ENCODE results near the gene TEPSIN.
A peak's percentile ranks its signal among the peaks of the same experiment; 100 is the strongest.
"Not testable (repeated sequence)": the region's sequence is repeated elsewhere in the genome, so short reads cannot be mapped to it uniquely, and the experiment has no call there.

The TEPSIN gene

DNA sequence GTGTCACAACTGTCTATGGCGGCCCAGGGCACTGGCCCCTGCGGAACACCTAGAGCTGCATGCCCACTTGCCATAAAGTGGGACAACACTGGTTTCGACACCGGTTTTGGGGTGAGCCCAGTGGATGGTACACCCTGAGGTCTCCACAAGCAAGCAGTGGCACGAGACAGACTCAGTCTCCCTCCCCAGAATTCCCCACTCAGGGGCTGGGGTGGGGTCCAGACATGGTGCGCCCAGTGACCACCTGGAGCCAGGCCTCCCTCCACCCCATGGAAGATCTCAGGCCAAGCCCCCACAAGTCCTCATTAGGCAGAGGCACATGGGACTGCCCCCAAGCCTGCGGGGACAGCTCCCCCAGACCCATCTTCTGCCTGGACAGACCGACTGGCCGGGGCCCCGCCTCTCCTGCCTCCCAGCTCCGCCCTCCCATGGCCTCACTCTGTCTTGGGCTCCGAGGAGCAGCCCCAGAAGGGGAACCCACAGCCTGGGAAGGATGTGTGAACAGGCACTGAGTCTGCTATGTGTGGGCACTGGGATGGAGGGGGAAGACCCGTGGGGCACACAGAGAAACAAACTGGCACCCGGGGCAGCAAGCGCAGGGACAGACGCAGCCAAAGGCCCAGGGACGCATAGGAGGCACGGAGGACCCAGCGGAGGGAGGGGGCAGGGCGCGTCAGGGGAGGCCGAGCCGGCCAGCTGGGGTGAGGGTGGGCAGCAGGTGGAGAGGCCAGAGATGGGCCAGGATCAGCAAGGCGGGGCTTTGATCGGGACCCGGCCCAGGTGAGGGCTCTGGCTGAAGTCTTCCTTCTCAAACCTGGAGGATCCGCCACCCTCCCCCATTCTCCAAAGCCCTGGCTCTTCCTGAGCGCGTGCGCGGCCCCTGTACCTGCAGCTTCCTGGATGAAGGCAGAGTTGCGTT is 2.8 kb downstream of the TEPSIN start:
- DNase-seq = no peak

DNA sequence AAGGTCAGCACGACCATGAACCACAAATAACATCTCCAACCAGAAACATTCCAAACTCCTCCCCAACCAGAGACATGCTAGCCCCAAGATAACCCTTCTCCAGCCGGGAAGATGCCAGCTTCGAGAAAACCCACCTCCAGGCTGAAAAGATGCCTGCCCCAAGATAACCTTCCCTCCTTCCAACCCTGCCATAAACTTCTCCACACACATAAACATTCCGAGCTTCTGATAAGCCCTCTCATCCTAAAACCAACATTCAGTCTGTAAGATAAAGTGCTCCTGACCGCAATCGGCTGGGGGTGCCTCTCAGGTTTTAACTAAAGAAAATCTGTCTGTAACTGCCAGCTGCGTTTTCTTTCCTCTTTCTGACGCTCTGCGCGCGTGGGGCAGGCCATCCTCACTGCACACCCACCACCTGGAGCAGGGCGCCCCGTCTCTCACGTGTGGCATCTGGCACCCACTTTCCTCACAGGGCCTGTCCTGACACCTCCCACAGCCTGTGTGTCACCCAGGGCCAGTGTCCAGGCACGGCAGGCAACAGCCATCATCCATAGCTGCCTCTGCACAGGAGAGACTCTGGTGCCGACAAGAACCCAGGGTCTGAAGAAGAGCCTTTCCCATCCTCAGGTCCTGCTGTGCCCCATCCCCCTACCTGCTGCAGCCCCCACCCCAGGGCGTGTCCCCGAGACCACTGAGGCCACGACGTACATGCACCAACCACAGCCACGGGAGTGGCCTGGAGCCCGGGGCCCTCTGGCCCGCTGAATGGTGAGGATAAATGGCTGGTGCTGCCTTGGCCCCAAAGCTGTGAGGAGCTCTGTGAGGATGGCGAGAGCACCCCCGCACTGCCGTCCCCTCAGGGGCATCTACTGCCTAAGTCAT is 3.7 kb downstream of the TEPSIN start:
- DNase-seq = no peak

DNA sequence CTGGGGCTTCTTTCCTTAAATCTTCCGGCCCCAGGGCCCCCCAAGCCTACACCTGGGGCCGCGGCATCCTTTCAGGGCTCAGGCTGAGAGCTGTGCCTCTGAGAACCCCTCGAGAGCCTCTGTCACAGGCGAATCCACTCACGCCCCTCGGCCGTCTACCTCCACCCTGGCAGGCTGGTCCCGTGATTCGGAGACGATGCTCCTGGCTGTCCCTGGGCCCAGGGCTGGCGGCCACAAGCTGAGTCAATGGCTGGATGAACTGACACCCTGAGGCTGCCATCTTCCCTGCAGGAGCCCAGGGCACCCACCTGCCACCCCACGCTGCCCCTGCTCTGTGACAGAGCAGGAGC is 4.4 kb downstream of the TEPSIN start:
- no peak for DNase-seq

DNA sequence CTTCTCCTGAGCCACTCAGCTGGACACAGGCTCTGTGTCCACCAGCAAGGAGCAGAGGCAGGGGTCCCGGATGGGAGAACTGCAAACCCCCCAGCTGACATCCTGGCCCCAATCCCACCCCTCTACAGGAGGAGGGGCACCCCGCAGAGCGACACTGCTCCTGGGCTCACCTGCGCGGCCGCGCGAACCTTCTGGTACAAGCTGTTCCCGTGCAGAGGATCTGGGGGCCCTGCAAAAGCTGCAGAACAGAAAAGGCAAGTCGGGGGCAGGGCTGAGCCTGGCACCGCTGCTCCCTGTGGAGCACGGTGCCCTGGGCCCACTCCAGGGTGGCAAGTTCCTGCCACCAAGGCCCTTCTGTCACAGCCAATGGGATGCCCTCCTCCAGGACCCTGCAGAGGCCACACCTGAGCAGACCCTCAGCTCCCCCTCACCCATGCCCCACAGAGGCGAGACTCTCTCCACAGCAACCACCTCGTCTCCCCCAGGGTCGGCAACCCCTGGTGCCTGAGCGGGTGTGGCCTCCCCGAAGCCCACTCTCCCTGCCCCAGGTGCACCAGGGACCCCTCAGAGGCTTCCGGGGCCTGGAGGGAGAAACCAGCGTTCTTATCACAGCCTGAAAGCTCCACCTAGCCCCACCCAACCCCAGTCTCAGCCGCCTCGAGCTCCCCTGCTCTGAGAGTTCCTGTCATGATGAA is 4.9 kb downstream of the TEPSIN start:
- no peak for DNase-seq

DNA sequence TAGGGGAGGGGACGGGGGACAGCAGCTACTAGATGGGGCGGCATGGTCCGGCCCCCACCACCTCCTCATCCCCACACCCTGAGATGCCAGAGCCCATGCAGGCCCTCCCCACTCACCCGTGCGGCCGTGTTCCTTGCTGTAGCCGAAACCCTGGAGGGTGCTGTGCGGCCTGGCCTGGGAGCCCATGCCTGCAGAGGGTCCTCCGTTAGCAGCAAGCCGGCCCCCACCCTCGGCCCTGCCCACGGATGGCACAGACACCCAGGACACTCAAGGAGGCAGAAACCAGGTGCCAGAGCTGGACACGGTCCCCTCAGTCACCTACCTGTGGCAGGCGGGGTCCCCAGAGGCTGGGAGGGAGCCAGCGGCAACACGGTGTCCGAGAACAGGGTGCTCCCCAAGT is 5.5 kb downstream of the TEPSIN start:
- DNase-seq = no peak

DNA sequence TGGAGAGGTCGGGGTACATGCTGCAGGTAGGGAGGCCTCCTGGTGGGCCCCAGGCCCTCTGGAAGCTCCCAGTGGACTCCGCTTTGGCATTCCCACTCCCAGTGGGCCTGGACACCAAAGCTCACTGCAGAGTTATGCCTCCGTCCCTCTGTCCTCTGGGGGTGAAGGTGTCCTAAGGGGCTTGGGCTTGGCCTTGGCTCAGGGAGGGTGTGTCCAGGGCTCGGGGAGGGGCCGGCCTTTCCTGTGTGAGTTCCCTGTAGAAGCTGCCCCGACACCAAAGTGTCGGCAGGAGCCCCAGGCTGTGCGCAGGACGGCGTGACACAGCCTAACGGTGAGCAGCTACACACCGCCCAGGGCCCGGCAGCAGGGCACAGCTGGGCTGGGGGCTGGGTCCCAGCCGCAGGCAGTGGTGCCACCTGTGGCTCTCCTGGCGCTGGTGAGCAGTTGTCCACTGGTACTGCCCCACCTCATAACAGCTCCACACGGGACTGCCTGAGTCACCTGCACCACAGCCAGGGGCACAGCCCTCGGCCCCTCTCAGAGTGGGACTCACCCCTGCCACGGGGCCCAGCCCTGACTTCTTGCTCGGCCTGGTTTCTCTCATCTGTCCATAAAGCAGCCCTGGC is 6.1 kb downstream of the TEPSIN start:
- no peak for DNase-seq

DNA sequence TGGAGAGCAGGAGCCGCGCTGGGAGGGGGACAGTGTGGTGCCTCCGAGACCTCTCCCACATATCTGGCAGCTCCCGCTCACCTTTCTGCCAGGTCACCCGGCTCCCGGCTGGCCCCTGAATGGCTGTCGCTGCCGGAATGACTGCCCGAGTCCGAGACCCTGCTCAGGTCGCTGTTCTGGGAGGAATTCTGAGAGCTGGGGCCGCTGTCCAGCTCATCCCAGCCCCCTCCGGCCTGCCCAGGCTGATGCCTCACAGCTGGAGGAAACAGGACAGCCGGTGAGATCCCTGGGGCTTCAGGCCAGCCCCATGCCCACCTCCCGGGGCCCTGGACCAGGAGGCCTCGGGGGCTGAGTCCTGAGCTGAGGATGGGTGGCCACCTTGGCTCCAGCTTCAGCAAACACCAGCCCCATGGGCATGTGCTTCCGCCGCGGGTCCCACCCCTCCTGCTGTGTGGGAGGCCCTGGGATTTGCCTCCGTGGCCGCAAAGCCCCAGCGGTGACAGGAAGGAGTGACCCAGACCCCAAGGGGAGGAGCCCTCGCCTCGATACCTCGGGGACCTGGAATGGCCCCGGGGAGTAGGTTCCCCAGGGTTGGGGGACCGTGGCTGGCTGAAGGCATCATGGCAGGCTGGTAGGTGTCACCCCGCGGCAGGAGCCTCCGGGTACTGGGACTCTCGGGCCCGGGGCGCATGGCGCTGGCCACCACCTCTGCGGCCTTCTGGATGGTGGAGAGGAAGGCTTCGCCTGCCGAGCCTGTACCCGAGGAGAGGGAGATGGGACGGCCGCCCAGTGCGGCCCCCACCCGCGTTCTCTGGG is 6.9 kb downstream of the TEPSIN start:
- no peak for DNase-seq

DNA sequence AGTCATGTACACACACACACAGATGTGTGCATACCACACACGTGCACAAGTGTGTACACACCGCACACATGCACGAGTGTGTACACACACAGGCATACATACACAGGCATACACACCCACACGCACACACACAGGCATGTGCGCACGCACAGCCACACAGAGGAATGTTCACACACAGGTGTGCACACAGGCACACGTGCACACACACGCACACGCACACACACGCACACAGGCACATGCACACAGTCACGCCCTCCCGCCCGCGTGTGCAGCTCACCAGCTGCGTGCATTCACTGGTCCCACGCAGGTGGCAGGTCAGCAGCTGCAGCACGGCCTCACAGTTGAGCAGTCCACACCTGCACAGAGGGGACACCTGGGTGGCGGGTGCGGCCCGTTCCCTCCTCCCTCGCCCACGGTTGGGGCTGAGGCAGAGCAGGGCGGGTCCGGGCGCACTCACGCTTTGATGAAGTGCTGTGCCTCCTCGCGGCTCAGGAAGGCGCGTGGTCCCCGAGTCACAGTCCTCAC is 7.7 kb downstream of the TEPSIN start:
- no peak for DNase-seq

DNA sequence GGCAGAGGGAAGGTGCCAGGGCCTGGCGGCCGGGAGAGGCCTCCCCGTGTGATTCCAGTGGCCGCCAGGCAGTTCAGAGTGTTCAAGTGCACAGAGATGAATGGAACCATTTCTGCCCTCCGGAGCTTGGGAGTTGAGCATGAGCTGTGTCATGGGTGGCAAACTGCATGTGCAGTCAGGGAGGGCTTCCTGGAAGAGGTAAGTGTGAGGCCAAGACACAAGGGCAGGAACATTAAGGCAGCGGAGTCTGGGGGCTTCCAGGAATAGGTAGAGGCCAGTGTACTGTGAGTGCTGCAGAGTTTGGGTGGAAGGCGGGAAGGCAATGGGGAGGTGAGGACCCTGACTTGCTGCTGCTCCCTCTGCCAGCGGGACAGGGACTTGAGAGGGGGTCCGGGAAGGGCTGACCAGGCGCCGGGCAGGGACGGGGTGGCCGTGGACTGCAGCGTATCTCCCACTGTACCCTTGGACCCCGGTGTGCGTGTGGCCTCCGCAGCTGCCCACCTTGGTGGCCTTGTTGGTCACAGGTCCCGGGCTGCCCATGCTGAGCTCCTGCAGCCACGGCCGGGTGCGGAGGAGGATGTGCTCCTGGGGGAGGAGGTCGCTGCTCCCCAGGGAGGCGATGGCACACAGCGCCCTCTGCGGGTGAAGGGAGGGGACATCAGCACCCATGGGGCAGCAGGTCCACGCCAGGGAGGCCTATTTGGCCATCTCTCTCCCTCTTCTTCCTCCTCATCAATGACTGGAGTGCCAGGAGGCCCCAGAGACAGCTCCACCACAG is 8.6 kb downstream of the TEPSIN start:
- DNase-seq = no peak

DNA sequence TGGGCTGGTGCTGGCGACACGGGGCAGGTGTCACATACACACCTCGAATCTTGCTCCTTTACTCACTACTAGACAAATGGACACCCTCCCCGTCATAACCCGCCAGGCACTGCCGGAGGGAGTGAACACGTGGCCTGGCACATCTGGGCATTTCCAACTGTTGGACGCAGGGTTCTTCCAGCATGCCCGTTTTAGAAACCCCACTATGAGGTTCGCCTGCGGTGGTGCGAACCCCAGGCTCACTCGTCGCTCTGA is 9.3 kb downstream of the TEPSIN start:
- DNase-seq = no peak

DNA sequence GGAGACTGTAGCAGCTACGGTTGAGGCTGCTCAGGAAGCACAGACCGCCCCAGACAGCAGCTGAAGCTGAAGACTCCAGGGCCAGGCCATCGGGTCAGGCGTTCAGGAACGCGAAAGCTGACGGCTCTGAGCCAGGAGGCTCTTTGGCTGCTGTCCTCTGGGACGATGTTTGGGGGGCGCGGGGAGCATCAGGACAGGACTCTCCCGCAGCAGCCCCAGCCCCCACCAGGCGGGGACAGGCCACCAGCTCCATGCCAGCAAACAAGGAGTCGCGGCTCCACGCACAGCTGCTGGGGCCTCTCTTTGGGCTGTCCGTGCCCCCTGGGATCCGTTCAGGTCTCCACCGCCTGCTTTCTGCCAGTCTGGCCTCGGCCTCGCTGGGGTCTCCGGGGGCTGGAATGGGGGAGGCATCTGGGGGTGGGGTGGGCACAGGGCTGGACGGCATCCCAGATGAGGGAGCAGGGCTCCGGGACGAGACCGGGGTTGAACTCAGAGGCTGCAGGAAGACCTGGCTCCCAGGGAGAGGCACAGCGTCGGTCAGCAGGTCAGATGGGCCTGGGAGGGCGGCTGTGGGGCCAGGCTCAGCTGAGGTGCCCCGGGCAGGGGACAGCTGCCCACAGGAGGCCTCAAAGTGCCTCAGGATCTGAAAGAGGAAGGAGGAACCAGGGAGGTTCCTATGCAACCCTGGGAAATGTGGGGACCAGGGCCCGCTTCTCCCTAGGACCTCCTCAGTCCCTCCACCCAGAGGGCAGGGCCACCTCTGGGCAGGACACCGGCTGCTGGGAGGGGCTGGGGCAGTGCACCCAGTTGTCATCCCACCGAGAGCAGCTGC is 9.8 kb downstream of the TEPSIN start:
- DNase-seq = no peak

DNA sequence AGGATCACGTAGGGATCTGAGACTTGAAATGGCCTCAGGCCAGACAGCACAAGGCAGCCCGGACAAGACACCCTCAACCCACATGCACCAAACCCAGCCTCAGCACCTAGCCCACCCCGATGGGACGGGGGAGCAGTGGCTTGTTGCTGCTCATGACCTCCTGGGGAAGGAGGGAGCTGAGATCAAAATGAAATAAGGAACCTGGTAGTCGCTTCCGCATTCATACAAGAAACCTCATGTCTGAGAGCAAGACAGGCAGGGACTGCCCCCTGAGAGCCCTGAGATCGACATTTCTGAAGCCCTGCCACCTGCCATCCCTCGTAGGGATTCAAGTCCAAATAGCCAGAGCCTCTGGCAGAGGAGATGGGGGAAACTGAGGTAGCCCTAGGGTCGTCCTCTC is 10.4 kb downstream of the TEPSIN start:
- no peak for DNase-seq

DNA sequence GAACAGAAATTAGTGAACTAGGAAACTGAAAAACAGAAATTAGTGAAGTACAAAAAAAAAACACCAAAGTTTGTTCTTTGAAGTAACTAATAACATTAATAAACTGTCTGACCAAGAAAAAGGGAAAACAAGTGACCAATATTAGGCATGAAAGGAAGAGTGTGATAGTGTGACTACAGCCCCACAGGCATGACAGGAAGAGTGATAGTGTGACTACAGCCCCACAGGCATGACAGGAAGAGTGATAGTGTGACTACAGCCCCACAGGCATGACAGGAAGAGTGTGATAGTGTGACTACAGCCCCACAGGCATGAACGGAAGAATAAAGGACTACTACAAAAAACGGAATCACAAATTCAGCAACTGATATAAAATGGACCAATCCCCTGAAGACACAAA is 11.2 kb downstream of the TEPSIN start:
- not testable (repeated sequence) for DNase-seq

DNA sequence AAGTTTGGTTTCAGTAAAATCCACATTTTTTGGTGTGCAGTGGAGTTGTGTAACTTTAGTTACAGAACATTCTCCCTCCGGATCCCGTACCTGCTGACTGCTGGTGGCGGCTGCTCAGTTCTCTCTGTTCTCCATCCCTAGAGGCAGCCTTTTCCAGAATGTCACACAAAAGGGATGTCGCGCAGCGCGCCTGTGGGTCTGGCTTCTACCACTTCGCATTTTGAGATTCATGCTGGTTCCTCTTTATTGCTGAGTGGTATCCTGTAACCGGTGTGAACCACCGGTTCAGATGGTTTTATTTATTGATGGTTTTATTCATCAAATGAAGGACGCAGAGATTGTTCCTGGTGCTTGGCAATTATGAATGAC is 15.1 kb downstream of the TEPSIN start:
- DNase-seq = no peak

DNA sequence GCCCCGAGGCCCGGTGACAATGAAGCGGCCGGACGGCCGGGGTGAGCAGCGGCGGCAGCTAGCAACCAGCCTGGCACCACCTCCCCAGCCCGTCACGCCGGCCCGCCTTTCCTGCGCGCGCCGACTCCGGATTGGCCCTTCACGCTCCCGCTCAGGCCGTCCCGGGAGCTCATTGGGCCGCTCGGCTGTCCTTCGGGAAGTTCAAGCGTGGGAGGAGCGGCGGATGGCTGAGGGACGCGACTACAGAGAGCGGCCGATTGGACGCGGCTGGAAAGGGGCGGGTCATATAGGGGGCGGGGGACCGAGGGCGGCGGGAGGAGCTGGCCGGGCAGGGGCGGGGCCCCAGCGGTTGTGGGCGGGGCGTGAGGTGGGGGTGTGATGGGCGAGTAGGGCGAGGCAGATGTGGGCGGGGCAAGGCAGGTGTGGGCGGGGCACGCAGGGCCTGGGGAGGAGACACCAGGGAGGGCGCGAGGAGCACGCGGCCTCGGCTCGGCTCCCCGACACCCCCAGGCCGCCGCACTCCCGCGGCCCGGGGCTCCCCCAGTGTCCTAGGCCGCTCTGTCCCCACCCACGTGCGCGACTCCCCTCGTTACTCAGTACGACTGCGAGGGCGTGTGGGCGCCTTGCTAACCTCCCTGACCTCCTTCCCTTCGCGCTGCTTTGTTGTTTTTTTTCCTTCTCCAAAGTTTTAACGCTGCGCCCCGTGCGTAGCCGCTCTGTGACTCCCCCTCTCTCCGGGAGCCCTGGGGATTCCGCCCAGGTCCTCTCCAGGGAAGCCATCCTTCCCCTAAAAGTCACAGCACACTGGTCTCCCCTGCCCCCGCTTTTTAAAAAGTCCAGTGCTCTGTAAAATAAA is 15.7 kb downstream of the TEPSIN start, which contains the start of gene CEP131:
CEP131 (minus strand) TSS at position 60 of the 856 bp plus-strand sequence. CDS start 2,909 bp downstream, outside the sequence.
- peak; percentile 99 for DNase-seq

DNA sequence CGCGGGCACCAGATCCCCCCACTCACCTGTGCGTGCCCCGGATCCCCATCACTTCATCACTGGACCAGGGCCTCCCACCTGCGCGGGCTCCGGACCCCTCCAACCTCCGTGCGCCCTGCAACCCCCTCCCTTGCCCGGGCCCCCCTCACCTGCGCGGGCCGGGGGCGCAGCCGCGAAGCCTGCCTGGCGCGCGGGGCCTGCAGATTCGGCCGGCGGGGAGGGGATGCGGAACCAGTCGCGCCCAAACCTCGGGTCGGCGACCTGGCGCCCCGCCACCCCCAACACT is 16.3 kb downstream of the TEPSIN start:
- DNase-seq = no peak

DNA sequence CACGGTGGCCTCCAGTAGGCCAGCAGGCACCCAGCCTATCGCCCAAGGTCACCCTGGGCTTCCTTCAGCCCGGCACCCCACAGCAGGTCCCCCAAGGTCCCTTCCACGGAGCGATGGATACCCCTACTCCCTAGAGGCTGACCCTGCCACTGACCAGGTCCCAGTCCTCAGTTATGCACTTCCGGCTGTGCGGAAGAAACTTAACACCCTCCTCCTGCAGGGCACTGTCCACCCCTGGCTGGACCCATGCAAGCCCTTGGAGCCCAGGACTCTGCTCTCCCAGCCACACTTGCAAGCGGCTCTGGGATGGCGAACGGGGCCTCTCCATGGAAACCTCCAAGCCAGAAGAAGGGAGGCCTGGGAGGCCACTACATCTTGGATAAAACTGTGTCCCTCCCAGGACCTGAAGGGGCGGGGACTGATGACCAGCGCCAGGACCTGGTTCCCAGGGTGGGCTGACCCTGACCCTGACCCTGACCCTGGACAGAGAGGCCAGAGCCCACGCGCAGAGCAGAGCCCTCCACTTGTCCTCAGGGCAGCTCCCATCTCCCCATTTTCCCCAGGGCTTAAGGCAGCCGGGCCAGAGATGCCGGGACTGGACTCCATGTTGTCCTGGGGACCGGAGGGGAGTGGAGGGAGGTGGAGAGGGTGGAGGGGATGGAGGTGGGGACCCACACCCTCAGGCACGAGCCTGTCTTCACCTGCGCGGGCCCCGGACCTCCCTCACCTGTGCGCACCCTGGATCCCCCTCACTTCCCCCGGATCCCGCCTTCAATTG is 16.8 kb downstream of the TEPSIN start:
- DNase-seq = peak; percentile 27

DNA sequence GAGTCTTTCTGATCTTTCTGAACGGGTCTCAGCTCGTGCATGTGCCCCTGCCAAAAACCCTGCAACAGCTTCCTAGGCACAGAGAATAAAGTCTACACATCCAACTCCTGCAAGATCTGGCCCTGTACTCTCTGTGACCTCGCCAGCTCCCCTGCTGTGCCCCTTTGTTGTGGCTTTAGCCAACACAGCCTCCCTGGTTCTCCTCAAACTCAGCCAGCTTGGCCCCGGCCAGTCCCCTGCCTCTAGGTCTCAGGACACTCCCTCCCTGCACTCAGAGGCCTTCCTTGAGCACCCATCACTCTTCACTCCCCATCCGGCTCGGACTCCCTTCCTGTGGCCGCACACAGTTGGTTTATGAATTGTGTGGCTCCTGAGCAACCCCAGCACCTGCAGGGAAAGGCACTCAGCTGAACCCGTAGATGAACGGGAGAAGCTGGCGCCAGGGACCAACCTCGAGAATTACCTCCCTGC is 17.4 kb downstream of the TEPSIN start:
- DNase-seq = no peak

Data from EL (cell line).